ENCODE measurements around the gene PDE4D. TPM values are rescaled to one million over a fixed set of nuclear protein-coding genes. Genes with fewer than 3 reads are reported as not detected.

Gene PDE4D
- total RNA-seq, 4 donors from 2014 or later, result 6.7 to 21.0 (median 15.0) TPM

DNA sequence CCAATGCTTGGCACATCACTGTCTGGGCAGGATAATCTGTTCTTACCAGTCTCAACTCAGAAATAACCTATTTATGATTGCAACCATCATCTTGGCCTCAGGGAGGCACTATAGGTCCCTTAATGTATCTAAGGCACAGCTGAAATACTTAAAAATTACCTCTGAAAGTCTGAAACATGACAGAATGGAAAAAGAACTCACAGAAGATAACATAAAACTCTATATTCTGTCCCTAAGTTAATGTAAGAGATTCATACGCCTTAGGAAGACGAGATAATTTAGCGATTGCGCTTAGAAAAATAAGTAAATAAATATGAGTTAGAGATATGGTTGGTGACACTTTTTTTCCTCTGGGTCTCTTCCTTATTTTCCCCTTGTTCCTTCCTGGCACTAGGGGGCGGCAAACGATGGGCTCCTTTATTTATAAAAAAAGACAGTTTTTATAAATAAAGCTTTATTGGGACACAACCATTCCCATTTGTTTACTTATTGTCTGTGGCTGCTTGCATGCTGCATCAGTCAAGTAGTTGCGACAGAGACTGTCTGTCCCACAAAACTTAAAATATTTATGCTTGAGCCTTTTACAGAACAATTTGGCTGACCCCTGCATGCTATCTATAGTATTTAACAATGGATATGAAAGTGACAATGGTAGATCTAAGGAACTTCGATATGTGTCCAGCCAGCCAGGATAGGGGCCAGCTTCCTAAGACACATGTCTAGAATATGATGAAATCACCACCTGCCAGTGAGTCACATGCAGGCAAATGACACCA, 79.6 kb downstream of the PDE4D start:
- intact Hi-C loops (cut with DNase I; ENCODE audit: low total_unique reads), result no loop called here
- no peak for DNase-seq (ENCODE audit: low spot score in 2 of 2)
- TF ChIP-seq POLR2A (IDR thresholded peaks at IDR 0.05), result no peak
- TF ChIP-seq, protein P1, sequence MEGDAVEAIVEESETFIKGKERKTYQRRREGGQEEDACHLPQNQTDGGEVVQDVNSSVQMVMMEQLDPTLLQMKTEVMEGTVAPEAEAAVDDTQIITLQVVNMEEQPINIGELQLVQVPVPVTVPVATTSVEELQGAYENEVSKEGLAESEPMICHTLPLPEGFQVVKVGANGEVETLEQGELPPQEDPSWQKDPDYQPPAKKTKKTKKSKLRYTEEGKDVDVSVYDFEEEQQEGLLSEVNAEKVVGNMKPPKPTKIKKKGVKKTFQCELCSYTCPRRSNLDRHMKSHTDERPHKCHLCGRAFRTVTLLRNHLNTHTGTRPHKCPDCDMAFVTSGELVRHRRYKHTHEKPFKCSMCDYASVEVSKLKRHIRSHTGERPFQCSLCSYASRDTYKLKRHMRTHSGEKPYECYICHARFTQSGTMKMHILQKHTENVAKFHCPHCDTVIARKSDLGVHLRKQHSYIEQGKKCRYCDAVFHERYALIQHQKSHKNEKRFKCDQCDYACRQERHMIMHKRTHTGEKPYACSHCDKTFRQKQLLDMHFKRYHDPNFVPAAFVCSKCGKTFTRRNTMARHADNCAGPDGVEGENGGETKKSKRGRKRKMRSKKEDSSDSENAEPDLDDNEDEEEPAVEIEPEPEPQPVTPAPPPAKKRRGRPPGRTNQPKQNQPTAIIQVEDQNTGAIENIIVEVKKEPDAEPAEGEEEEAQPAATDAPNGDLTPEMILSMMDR (IDR thresholded peaks at IDR 0.05), result no peak
- no peak overlapping the region for H3K4me3 ChIP-seq (ENCODE audit: low read depth, poor library complexity, severe bottlenecking)
- 49 to 57% methylated on average over 8 of the region's 8 CpGs for WGBS, 2 donors

DNA sequence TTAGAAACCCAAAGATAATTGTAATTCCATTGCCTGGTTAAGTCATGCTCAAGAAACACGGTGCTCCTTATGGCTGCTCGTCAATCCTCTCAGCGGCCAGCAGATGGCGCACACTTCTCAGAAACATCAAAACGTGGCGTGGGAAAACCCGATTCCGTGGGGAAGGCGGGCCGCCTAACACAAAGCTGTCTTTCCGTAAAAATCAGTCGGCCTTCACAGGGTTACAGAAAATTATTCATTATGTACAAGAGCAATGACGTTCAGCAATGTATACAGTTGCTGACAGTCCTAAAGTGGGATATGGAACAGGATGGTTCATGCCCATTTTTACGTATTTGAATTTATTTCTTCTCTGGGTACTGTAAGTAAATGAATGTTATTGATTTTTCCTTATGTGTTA, 83.5 kb downstream of the PDE4D start:
- DNase-seq (ENCODE audit: low spot score in 2 of 2), result peak; percentile 50 to 94
- intact Hi-C loops (cut with DNase I; ENCODE audit: low total_unique reads), result no loop called here
- WGBS, 2 donors, result 3 to 4% methylated on average over 14 of the region's 14 CpGs
- TF ChIP-seq POLR2A (IDR thresholded peaks at IDR 0.05), result no peak
- TF ChIP-seq, protein P1 (IDR thresholded peaks at IDR 0.05), result no peak
- no peak overlapping the region for H3K4me3 ChIP-seq (ENCODE audit: low read depth, poor library complexity, severe bottlenecking)

DNA sequence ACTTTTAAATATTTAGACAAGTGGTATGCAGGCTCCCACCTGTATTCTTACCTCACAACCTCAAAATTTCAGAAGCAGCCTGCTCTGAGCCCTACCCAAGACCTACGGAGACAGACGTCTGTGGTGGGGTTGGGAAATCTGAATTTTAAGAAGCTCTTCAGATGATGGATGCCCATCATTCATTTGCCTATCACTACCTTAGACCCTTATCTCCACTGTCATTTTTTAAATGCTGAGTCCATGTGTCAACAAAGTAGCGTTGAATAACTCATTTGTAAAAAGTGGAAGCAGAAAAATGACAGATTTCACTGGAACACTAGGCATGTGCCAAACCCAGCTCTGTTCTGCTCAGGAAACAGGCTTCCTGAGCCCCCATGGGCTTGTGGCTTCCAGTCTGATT, 85.7 kb downstream of the PDE4D start:
- no peak for TF ChIP-seq POLR2A (IDR thresholded peaks at IDR 0.05)
- TF ChIP-seq, protein P1 (IDR thresholded peaks at IDR 0.05), result no peak
- intact Hi-C loops (cut with DNase I; ENCODE audit: low total_unique reads), result loop anchor here (10.0 kb wide), 2 partner anchors 423 to 857 kb away; no protein-coding TSS in a partner anchor
- no peak overlapping the region for H3K4me3 ChIP-seq (ENCODE audit: low read depth, poor library complexity, severe bottlenecking)
- 89 to 94% methylated on average over 3 of the region's 3 CpGs for WGBS, 2 donors
- no peak for DNase-seq (ENCODE audit: low spot score in 2 of 2)

DNA sequence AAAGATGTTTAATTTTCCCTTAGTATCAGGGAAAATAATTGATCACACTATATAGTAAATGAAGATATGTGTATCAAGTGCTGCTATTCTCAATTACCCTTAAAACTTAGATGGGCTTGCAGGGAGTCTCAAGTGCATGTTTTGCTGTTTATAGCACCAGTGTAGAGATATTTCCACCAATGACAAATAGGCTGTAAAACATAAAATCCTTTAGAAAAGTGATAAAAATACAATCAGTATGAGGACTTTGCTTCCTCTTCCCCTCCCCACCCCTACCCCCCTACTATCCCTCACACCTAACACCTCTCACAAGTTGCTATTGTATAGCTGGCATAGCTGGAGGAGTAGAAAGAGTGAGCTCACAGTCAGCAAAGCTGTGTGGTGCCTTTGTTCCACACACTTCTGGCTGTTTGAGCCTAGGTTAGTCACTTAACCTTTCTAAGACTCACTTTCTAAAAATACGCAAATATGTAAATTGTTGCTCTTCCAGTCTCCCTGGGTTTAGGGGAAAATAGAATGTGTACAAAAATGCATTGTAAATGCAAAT, 93.1 kb downstream of the PDE4D start:
- no peak overlapping the region for H3K4me3 ChIP-seq (ENCODE audit: low read depth, poor library complexity, severe bottlenecking)
- DNase-seq (ENCODE audit: low spot score in 2 of 2), result no peak
- WGBS, 2 donors, result 86 to 90% methylated on average over 1 of the region's 1 CpG
- intact Hi-C loops (cut with DNase I; ENCODE audit: low total_unique reads), result loop anchor here (10.0 kb wide), 2 partner anchors 416 to 864 kb away; no protein-coding TSS in a partner anchor
- TF ChIP-seq, protein P1 (IDR thresholded peaks at IDR 0.05), result no peak
- no peak for TF ChIP-seq POLR2A (IDR thresholded peaks at IDR 0.05)

DNA sequence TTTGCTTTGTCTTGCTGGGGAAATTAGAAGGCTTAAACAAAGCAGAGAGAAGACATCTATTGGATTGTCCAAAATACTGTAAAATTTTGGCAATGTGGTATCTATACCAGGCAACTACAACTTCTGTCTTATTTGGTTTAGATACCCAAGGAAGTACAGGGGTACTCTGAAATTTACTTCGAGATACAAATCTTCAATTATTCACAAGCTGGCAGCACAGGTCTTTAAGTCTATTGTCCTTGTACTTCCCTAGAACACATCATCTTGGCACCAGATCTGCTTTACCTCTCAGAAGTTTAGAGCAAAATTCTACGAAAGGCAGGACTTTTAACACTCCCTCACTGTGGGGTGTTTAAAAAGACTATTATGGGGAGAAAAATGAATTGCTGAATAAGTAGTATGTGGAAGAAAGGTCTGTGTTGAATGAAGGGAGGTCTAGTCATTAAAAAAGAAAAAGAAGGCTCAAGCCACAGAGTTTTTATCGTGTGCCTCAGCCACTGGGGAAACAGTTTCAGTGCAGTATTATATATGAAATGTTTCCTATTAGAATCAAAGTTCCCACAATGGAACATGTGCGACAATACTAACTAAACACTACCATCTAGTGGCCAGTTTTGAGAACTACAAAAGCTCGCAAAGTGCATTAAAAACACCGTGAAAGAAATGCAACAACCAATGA, 93.7 kb downstream of the PDE4D start:
- no peak for DNase-seq (ENCODE audit: low spot score in 2 of 2)
- 11% methylated on average over 6 of the region's 6 CpGs for WGBS, 2 donors
- no peak for TF ChIP-seq POLR2A (IDR thresholded peaks at IDR 0.05)
- TF ChIP-seq, protein P1 (IDR thresholded peaks at IDR 0.05), result no peak
- intact Hi-C loops (cut with DNase I; ENCODE audit: low total_unique reads), result loop anchor here (10.0 kb wide), 2 partner anchors 415 to 865 kb away; no protein-coding TSS in a partner anchor
- no peak overlapping the region for H3K4me3 ChIP-seq (ENCODE audit: low read depth, poor library complexity, severe bottlenecking)
